Lower lobe of right lung (tissue), 2 donors: ENCODE data around the gene CSTA. TPM values are rescaled to one million over a fixed set of nuclear protein-coding genes. Genes with fewer than 3 reads are reported as not detected.

ENCODE experiments used
- ATAC-seq, 2 donors: fragments of 200-7000 bp; cut with Tn5 transposase; one replicate each; pipeline ENCODE4 v1.9.1; 2020 to 2022; ENCODE audit warnings: mild to moderate bottlenecking in 2 of 2, moderate library complexity in 2 of 2
- DNase-seq: peaks from one replicate; pipeline ENCODE4 v3.0.0-alpha.2; 2020
- H3K27ac ChIP-seq: fragments of 200-600 bp; one replicate; pipeline ENCODE4 v1.8.0; 2022
- H3K27me3 ChIP-seq: fragments of 200-600 bp; one replicate; pipeline ENCODE4 v1.8.0; 2022; ENCODE audit warnings: low read depth
- H3K36me3 ChIP-seq: fragments of 200-600 bp; one replicate; pipeline ENCODE4 v1.8.0; 2022; ENCODE audit warnings: mild to moderate bottlenecking
- H3K4me1 ChIP-seq: fragments of 200-600 bp; one replicate; pipeline ENCODE4 v1.8.0; 2022
- H3K4me3 ChIP-seq: fragments of 200-600 bp; one replicate; pipeline ENCODE4 v1.8.0; 2022; ENCODE audit warnings: mild to moderate bottlenecking
- H3K9me3 ChIP-seq: fragments of 200-600 bp; one replicate; pipeline ENCODE4 v1.8.0; 2022
- intact Hi-C: fragments of 100-400 bp; cut with DNase I; formaldehyde crosslinking; loops from one replicate; pipeline ENCODE4 v1.11.0; 2022
- total RNA-seq: library from RNA; stranded (reverse); fragmentation: NEBNext Ultra II Directional; extraction: Animal tissue kit (Norgen Biotek cat#: 25700); gene quantifications from one replicate; pipeline ENCODE4 v1.2.1, GENCODE V29; 2021
- TF ChIP-seq, protein P1 (sequence below): fragments of 200-600 bp; IDR thresholded peaks from one replicate; pipeline ENCODE4 v1.8.0; 2022; ENCODE audit warnings: antibody characterized with exemption, mild to moderate bottlenecking
- donor health status: DM: no; HTN: yes; CAD: no; lungs with severe emphysema.

Gene CSTA
- total RNA-seq, 1 donor from 2014 or later: 39.5 TPM

DNA sequence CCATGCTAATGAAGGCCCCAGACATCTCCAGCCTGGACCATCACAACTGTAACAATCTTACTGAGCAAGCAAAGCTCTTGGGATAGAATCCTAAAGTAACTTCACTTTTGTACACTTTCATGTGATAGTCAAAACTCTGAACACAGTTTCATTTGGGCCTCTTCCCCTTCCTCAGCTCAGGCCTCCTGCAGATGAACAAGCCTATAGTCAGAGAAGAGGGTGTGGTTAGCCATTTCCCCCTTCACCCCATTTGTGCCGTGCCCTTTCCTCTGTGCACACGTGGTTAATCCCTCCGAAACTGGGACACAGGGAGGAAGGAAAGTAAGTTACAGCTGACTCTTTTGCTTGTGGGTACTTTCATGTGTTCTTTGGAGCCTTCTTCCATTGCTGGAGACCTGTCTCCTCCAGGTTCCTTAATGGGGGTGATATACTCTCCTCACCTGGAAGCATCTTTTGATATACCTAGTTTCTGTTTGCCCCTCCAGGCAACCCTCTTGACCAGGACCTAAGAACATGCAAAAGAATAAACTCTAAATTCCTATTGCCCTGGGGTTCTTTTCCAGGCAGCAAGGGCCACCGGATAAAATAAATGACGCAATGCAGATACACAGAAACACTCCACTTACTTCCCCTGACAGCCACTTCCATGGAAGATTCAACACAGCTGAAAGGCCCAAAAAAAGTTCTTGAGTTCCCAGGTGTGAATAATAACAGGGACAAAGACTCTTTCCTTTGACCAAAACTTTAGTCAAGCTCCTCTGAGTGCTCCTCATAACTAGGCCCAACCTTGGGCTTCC is 29.6 kb upstream of the CSTA start:
- Histone ChIP-seq H3K4me1 (peaks cover 23% of the 10 kb centered on the region), H3K27ac (peak overlapping the region; percentile 67), H3K9me3 (peaks cover 4% of the 10 kb centered on the region), H3K27me3 (no peaks in the 10 kb centered on the region), H3K36me3 (no peaks in the 10 kb centered on the region), H3K4me3 (no peak overlapping the region)
- intact Hi-C loops: no loop called here
- ATAC-seq (peak; percentile 83 to 94), DNase-seq (no peak)
- TF ChIP-seq, protein P1, sequence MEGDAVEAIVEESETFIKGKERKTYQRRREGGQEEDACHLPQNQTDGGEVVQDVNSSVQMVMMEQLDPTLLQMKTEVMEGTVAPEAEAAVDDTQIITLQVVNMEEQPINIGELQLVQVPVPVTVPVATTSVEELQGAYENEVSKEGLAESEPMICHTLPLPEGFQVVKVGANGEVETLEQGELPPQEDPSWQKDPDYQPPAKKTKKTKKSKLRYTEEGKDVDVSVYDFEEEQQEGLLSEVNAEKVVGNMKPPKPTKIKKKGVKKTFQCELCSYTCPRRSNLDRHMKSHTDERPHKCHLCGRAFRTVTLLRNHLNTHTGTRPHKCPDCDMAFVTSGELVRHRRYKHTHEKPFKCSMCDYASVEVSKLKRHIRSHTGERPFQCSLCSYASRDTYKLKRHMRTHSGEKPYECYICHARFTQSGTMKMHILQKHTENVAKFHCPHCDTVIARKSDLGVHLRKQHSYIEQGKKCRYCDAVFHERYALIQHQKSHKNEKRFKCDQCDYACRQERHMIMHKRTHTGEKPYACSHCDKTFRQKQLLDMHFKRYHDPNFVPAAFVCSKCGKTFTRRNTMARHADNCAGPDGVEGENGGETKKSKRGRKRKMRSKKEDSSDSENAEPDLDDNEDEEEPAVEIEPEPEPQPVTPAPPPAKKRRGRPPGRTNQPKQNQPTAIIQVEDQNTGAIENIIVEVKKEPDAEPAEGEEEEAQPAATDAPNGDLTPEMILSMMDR: no peak

DNA sequence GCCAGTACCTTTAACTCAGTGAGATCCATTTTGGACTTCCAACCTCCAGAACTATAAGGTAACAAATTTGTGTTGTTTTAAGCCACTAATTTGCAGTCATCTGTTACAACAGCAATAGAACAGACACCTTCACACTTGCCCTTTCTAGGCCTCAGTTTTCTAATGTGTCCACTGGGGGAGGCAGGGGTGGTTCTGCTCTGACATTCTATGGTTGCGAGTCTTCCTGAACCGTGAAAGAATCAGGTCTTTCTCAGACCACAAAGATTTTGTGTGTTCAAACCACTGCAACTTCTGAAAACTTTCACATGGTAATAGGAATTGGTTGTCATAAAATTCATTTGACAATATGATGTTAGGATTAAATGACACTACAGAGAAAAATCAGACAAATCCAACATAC is 26.8 kb upstream of the CSTA start:
- Histone ChIP-seq H3K27ac (no peak overlapping the region), H3K36me3 (no peaks in the 10 kb centered on the region), H3K4me3 (no peak overlapping the region), H3K4me1 (peaks cover 23% of the 10 kb centered on the region), H3K27me3 (no peaks in the 10 kb centered on the region), H3K9me3 (peaks cover 4% of the 10 kb centered on the region)
- intact Hi-C loops: no loop called here
- TF ChIP-seq, protein P1: no peak
- no peak for ATAC-seq
- no peak for DNase-seq

DNA sequence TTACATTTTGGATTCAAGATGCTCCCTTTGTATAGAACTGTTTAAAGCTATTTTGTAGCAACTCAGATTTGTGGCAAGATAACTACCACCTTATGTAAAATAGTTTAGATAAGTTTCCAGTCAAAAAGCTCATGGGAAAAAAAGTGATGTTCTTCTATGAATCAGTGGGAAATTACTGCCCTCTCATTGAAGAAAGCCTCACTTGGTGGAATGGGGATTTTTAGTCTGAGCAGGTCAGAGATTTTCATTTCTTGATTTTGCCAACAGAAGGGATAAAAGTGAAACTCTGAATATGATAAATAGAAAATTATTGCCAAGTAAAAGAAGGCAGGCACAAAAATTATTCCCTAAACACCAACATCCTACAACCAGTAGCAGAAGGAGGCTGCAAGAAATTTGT is 25.8 kb upstream of the CSTA start:
- no peak for ATAC-seq
- intact Hi-C loops: no loop called here
- H3K27ac ChIP-seq: no peak overlapping the region
- no peak for DNase-seq
- TF ChIP-seq, protein P1: no peak
- H3K9me3 ChIP-seq: peaks cover 4% of the 10 kb centered on the region
- no peaks in the 10 kb centered on the region for H3K36me3 ChIP-seq
- no peak overlapping the region for H3K4me3 ChIP-seq
- no peaks in the 10 kb centered on the region for H3K27me3 ChIP-seq
- H3K4me1 ChIP-seq: peaks cover 17% of the 10 kb centered on the region

DNA sequence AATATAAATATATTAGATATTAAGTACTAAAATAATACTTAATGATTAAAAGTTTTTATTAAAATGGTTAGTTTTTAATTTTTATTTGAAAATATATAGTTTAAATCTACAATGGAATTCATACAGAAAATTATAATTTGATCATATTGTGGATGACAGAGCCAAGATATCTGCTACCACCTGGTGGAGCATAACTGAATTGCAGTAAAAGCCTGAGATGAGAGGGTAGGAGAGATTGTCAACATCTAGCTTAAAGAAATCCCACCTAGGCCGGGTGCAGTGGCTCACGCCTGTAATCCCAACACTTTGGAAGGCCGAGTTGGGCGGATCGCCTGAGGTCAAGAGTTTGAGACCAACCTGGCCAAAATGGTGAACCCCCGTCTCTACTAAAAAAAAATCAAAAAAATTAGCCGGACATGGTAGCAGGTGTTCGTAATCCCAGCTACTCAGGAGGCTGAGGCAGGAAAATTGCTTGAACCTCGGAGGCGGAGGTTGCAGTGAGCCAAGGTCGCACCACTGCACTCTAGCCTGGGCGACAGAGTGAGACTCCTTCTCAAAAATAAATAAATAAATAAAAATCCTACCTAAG is 25.1 kb upstream of the CSTA start:
- TF ChIP-seq, protein P1: peak; percentile 43
- Histone ChIP-seq H3K9me3 (peaks cover 4% of the 10 kb centered on the region), H3K36me3 (no peaks in the 10 kb centered on the region), H3K27ac (no peak overlapping the region), H3K4me1 (peaks cover 9% of the 10 kb centered on the region), H3K27me3 (no peaks in the 10 kb centered on the region), H3K4me3 (no peak overlapping the region)
- DNase-seq (no peak), ATAC-seq (no peak)
- intact Hi-C loops: no loop called here

DNA sequence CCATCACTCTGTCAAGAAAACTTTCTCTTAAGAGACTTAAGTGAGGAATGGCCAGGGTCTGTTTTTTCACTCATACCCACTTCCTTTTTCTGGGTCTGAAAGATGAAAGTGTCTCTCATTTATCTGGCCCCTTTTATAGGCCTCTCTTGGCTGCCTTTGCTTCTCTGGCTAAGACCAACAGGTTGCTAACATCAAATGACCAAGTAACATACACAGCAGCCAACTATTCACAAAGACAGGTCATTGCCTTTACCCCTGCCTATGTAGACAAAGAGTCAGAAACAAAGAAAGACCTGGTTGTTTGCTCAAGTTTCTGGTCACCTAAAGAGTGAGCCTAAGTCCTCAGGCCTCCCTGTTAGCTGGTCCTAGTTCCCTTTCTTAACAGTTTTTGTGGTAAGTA is 24.0 kb upstream of the CSTA start:
- intact Hi-C loops: no loop called here
- Histone ChIP-seq H3K36me3 (no peaks in the 10 kb centered on the region), H3K4me1 (no peaks in the 10 kb centered on the region), H3K9me3 (peaks cover 4% of the 10 kb centered on the region), H3K27me3 (no peaks in the 10 kb centered on the region), H3K4me3 (no peak overlapping the region), H3K27ac (no peak overlapping the region)
- TF ChIP-seq, protein P1: no peak
- ATAC-seq: no peak
- DNase-seq: no peak
